Raji (cell line): ENCODE results near the gene OBSL1.

Experiments used
- POLR2A ChIP-seq: IDR thresholded peaks from 2 replicates; pipeline ENCODE4 v1.6.1; 2011; ENCODE audit warnings: low read depth, low read length, control low read depth; ENCODE audit not compliant: insufficient read depth

OBSL1 gene

GRCh38 chr2:219571311-219572236, at the start of gene OBSL1:
TSS of gene OBSL1 (minus strand) at chr2:219571539. CDS start at chr2:219571232, 307 bp downstream.
- TF ChIP-seq POLR2A: no peak

DNA sequence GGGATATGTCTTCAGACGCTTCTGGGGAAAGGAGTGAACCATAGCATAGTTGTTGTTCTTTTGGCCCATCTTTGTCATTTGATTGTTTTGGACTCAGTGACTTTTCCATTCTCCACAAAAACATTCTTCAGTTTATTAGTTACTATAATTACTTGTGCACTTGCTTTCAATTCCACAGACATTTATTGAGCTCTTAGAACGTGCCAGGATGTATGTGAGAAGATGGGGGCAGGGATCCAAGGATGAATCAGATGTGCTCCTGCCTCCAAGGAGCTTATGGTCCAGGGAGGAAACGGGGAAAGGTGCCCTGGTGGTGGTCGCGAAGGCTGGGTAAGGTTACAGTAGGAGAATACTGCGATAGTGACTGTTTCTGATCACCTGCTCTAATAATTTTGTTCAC, 49.2 kb upstream of the OBSL1 start:
- TF ChIP-seq POLR2A: no peak

- no peak for TF ChIP-seq POLR2A
These were observed 47.9 kb upstream of the OBSL1 start for GRCh38 chr2:219619235-219619634.

DNA sequence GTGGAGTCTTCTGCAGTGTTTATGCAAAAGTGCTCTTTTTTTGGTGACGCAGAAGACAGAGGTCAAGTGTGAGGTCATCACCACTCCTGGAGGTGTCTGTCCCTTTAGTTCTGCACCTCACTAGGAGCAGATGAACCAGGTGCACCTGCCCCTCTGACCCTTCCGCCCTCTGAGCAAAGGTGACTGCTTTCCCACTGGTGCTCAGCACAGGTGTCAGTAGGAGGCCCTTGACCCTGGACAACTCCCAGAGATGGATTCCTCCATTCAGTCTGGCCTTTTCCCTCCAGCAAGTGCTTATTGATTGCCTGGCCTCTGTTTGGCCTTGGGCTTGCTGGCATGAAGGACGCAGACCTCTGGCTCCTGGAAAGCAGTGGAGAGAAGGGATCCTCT, 47.4 kb upstream of the OBSL1 start:
- no peak for TF ChIP-seq POLR2A

- no peak for TF ChIP-seq POLR2A
These were observed 45.2 kb upstream of the OBSL1 start for GRCh38 chr2:219616550-219616949.

DNA sequence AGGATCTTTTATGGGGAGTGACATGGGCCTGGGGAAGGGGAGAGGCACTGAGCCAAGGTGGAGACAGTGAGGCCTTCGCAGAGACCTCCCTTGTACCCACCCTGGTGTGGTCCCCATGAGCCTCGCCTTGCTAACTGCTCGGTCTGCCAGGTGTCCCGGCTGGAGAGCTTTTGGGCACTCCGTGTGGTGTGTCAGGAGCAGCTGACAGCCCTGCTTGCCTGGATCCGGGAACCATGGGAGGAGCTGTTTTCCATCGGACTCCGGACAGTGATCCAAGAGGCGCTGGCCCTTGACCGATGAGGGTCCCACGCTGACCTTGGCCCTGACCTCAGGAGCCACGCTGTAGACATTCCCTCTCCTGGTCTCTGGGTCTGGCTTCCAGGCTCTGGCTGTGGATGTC, 44.6 kb upstream of the OBSL1 start:
- no peak for TF ChIP-seq POLR2A

GRCh38 chr2:219615036-219615435, 43.7 kb upstream of the OBSL1 start:
- TF ChIP-seq POLR2A: no peak

GRCh38 chr2:219614076-219614860, 42.9 kb upstream of the OBSL1 start:
- TF ChIP-seq POLR2A: no peak

GRCh38 chr2:219613461-219614070, 42.2 kb upstream of the OBSL1 start:
- no peak for TF ChIP-seq POLR2A

GRCh38 chr2:219612577-219613286, 41.4 kb upstream of the OBSL1 start:
- TF ChIP-seq POLR2A: no peak

DNA sequence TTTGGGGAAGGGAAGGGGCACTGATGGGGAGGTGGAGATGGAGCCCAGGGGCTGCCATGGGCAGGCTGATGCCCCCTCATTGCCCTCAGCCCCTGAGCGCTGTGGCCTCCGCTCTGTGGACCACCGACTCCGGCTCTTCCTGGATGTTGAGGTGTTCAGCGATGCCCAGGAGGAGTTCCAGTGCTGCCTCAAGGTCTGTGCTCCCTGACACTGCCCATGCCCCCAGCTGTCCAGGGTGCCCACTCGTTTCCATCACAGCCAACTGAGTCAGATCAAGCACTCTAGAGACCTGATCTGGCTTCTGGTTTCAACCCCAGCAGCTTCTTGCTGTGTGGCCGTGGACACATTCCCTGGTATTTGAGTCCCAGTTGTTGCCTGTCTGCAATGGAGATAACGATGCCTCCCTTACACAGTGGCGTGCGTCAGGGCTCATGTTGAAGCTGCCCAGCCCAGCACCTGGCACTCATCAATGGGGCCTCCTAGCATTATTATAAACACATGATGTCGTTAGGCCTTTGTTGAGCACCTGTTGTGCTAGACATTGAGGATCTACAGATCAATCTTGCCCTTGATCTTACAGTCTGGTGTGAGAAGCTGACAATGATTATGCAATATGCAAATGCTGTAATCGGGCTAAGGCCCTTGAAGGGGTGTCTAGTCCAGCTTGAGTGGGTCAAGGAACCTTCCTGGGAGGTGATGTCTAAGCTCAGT, 40.7 kb upstream of the OBSL1 start:
- no peak for TF ChIP-seq POLR2A

DNA sequence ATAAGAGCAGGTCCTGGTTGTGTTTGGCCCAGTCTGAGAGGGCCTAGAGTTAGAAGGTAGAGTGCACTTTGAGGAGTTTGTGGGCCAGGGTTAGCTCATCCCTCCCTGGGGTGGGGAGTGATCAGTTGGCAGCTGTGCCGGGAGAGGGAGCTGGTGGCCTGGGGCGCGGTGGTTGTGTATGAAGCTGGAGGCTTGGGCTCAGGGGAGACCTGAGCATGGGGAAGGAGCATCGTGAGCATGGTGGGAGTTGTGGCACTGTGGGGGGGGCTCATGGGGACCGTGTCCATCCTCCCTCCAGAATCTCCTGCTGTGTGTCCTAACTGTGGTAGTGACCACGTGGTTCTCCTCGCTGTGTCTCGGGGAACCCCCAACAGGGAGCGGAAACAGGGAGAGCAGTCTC, 40.0 kb upstream of the OBSL1 start:
- TF ChIP-seq POLR2A: no peak

- no peak for TF ChIP-seq POLR2A
These were observed 37.9 kb upstream of the OBSL1 start for GRCh38 chr2:219609149-219609750.

GRCh38 chr2:219608399-219608964, 37.1 kb upstream of the OBSL1 start:
- TF ChIP-seq POLR2A: no peak
